Measurements from ENCODE around the gene NXNL2. TPM values are rescaled to one million over a fixed set of nuclear protein-coding genes. Genes with fewer than 3 reads are reported as not detected.

The NXNL2 gene
- polyA plus RNA-seq, 2 donors, result 0.15 to 0.22 TPM

- H3K4me3 ChIP-seq (ENCODE audit: low read depth in 1 of 2, low read length in 2 of 2), result no peak overlapping the region
- H3K36me3 ChIP-seq (ENCODE audit: control insufficient read depth in 2 of 2, insufficient read depth in 2 of 2, low read length in 1 of 2), result no peaks in the 10 kb centered on the region
- H3K4me1 ChIP-seq (ENCODE audit: control insufficient read depth in 2 of 2, insufficient read depth in 2 of 2, low read length in 1 of 2), result no peaks in the 10 kb centered on the region
- no peaks in the 10 kb centered on the region for H3K9me3 ChIP-seq (ENCODE audit: control insufficient read depth in 2 of 2, insufficient read depth in 1 of 2, low read depth in 1 of 2, low read length in 1 of 2)
- 83 to 85% methylated on average over 5 of the region's 5 CpGs for WGBS, 2 donors
- no peak overlapping the region for H3K27ac ChIP-seq (ENCODE audit: low read depth in 2 of 2, low read length in 1 of 2)
- H3K27me3 ChIP-seq (ENCODE audit: control insufficient read depth in 1 of 2, insufficient read depth in 2 of 2, low read length in 2 of 2), result no peaks in the 10 kb centered on the region
Measured at GRCh38 chr9:88571419-88571818, 36.4 kb downstream of the NXNL2 start.

GRCh38 chr9:88572684-88573083, 37.7 kb downstream of the NXNL2 start:
- Histone ChIP-seq H3K27ac (ENCODE audit: low read depth in 2 of 2, low read length in 1 of 2) (no peak overlapping the region), H3K36me3 (ENCODE audit: control insufficient read depth in 2 of 2, insufficient read depth in 2 of 2, low read length in 1 of 2) (no peaks in the 10 kb centered on the region), H3K4me1 (ENCODE audit: control insufficient read depth in 2 of 2, insufficient read depth in 2 of 2, low read length in 1 of 2) (peaks cover 0 to 3% of the 10 kb centered on the region in 2 donors), H3K9me3 (ENCODE audit: control insufficient read depth in 2 of 2, insufficient read depth in 1 of 2, low read depth in 1 of 2, low read length in 1 of 2) (no peaks in the 10 kb centered on the region), H3K4me3 (ENCODE audit: low read depth in 1 of 2, low read length in 2 of 2) (no peak overlapping the region), H3K27me3 (ENCODE audit: control insufficient read depth in 1 of 2, insufficient read depth in 2 of 2, low read length in 2 of 2) (no peaks in the 10 kb centered on the region)
- 94 to 97% methylated on average over 7 of the region's 7 CpGs for WGBS, 2 donors

GRCh38 chr9:88574953-88575352, 40.0 kb downstream of the NXNL2 start:
- Histone ChIP-seq H3K27me3 (ENCODE audit: control insufficient read depth in 1 of 2, insufficient read depth in 2 of 2, low read length in 2 of 2) (no peaks in the 10 kb centered on the region), H3K4me1 (ENCODE audit: control insufficient read depth in 2 of 2, insufficient read depth in 2 of 2, low read length in 1 of 2) (peaks cover 0 to 3% of the 10 kb centered on the region in 2 donors), H3K27ac (ENCODE audit: low read depth in 2 of 2, low read length in 1 of 2) (no peak overlapping the region), H3K4me3 (ENCODE audit: low read depth in 1 of 2, low read length in 2 of 2) (no peak overlapping the region), H3K9me3 (ENCODE audit: control insufficient read depth in 2 of 2, insufficient read depth in 1 of 2, low read depth in 1 of 2, low read length in 1 of 2) (no peaks in the 10 kb centered on the region), H3K36me3 (ENCODE audit: control insufficient read depth in 2 of 2, insufficient read depth in 2 of 2, low read length in 1 of 2) (no peaks in the 10 kb centered on the region)
- WGBS, 2 donors, result 31 to 37% methylated on average over 7 of the region's 7 CpGs

- Histone ChIP-seq H3K27me3 (ENCODE audit: control insufficient read depth in 1 of 2, insufficient read depth in 2 of 2, low read length in 2 of 2) (no peaks in the 10 kb centered on the region), H3K9me3 (ENCODE audit: control insufficient read depth in 2 of 2, insufficient read depth in 1 of 2, low read depth in 1 of 2, low read length in 1 of 2) (no peaks in the 10 kb centered on the region), H3K4me1 (ENCODE audit: control insufficient read depth in 2 of 2, insufficient read depth in 2 of 2, low read length in 1 of 2) (peaks cover 0 to 3% of the 10 kb centered on the region in 2 donors), H3K27ac (ENCODE audit: low read depth in 2 of 2, low read length in 1 of 2) (no peak overlapping the region), H3K36me3 (ENCODE audit: control insufficient read depth in 2 of 2, insufficient read depth in 2 of 2, low read length in 1 of 2) (no peaks in the 10 kb centered on the region), H3K4me3 (ENCODE audit: low read depth in 1 of 2, low read length in 2 of 2) (no peak overlapping the region)
- WGBS, 2 donors, result 89% methylated on average over 19 of the region's 19 CpGs
Measured at GRCh38 chr9:88577256-88578120, 42.5 kb downstream of the NXNL2 start.

- no peaks in the 10 kb centered on the region for H3K9me3 ChIP-seq (ENCODE audit: control insufficient read depth in 2 of 2, insufficient read depth in 1 of 2, low read depth in 1 of 2, low read length in 1 of 2)
- no peak overlapping the region for H3K4me3 ChIP-seq (ENCODE audit: low read depth in 1 of 2, low read length in 2 of 2)
- H3K4me1 ChIP-seq (ENCODE audit: control insufficient read depth in 2 of 2, insufficient read depth in 2 of 2, low read length in 1 of 2), result peaks cover 0 to 3% of the 10 kb centered on the region in 2 donors
- no peaks in the 10 kb centered on the region for H3K36me3 ChIP-seq (ENCODE audit: control insufficient read depth in 2 of 2, insufficient read depth in 2 of 2, low read length in 1 of 2)
- 44% methylated on average over 28 of the region's 28 CpGs for WGBS, 2 donors
- H3K27me3 ChIP-seq (ENCODE audit: control insufficient read depth in 1 of 2, insufficient read depth in 2 of 2, low read length in 2 of 2), result no peaks in the 10 kb centered on the region
- H3K27ac ChIP-seq (ENCODE audit: low read depth in 2 of 2, low read length in 1 of 2), result no peak overlapping the region
Measured at GRCh38 chr9:88578121-88579049, 43.4 kb downstream of the NXNL2 start.

GRCh38 chr9:88579050-88579715, 44.2 kb downstream of the NXNL2 start:
- Histone ChIP-seq H3K36me3 (ENCODE audit: control insufficient read depth in 2 of 2, insufficient read depth in 2 of 2, low read length in 1 of 2) (no peaks in the 10 kb centered on the region), H3K4me1 (ENCODE audit: control insufficient read depth in 2 of 2, insufficient read depth in 2 of 2, low read length in 1 of 2) (peaks cover 0 to 3% of the 10 kb centered on the region in 2 donors), H3K9me3 (ENCODE audit: control insufficient read depth in 2 of 2, insufficient read depth in 1 of 2, low read depth in 1 of 2, low read length in 1 of 2) (no peaks in the 10 kb centered on the region), H3K4me3 (ENCODE audit: low read depth in 1 of 2, low read length in 2 of 2) (no peak overlapping the region), H3K27ac (ENCODE audit: low read depth in 2 of 2, low read length in 1 of 2) (no peak overlapping the region), H3K27me3 (ENCODE audit: control insufficient read depth in 1 of 2, insufficient read depth in 2 of 2, low read length in 2 of 2) (no peaks in the 10 kb centered on the region)
- 81 to 82% methylated on average over 10 of the region's 10 CpGs for WGBS, 2 donors

GRCh38 chr9:88580961-88581360, 46.0 kb downstream of the NXNL2 start:
- no peaks in the 10 kb centered on the region for H3K27me3 ChIP-seq (ENCODE audit: control insufficient read depth in 1 of 2, insufficient read depth in 2 of 2, low read length in 2 of 2)
- H3K27ac ChIP-seq (ENCODE audit: low read depth in 2 of 2, low read length in 1 of 2), result no peak overlapping the region
- no peak overlapping the region for H3K4me3 ChIP-seq (ENCODE audit: low read depth in 1 of 2, low read length in 2 of 2)
- WGBS, 2 donors, result 57 to 61% methylated on average over 5 of the region's 5 CpGs
- H3K36me3 ChIP-seq (ENCODE audit: control insufficient read depth in 2 of 2, insufficient read depth in 2 of 2, low read length in 1 of 2), result no peaks in the 10 kb centered on the region
- H3K4me1 ChIP-seq (ENCODE audit: control insufficient read depth in 2 of 2, insufficient read depth in 2 of 2, low read length in 1 of 2), result peaks cover 0 to 3% of the 10 kb centered on the region in 2 donors
- no peaks in the 10 kb centered on the region for H3K9me3 ChIP-seq (ENCODE audit: control insufficient read depth in 2 of 2, insufficient read depth in 1 of 2, low read depth in 1 of 2, low read length in 1 of 2)

- Histone ChIP-seq H3K4me3 (ENCODE audit: low read depth in 1 of 2, low read length in 2 of 2) (no peak overlapping the region), H3K36me3 (ENCODE audit: control insufficient read depth in 2 of 2, insufficient read depth in 2 of 2, low read length in 1 of 2) (no peaks in the 10 kb centered on the region), H3K27ac (ENCODE audit: low read depth in 2 of 2, low read length in 1 of 2) (peak overlapping the region in 1 of 2 donors; percentile 46), H3K9me3 (ENCODE audit: control insufficient read depth in 2 of 2, insufficient read depth in 1 of 2, low read depth in 1 of 2, low read length in 1 of 2) (no peaks in the 10 kb centered on the region), H3K4me1 (ENCODE audit: control insufficient read depth in 2 of 2, insufficient read depth in 2 of 2, low read length in 1 of 2) (peaks cover 0 to 5% of the 10 kb centered on the region in 2 donors), H3K27me3 (ENCODE audit: control insufficient read depth in 1 of 2, insufficient read depth in 2 of 2, low read length in 2 of 2) (no peaks in the 10 kb centered on the region)
- 22 to 36% methylated on average over 8 of the region's 8 CpGs for WGBS, 2 donors
Measured at GRCh38 chr9:88583901-88584596, 49.1 kb downstream of the NXNL2 start.

- WGBS, 2 donors, result 80 to 88% methylated on average over 1 of the region's 1 CpG
- Histone ChIP-seq H3K27ac (ENCODE audit: low read depth in 2 of 2, low read length in 1 of 2) (no peak overlapping the region), H3K27me3 (ENCODE audit: control insufficient read depth in 1 of 2, insufficient read depth in 2 of 2, low read length in 2 of 2) (no peaks in the 10 kb centered on the region), H3K4me1 (ENCODE audit: control insufficient read depth in 2 of 2, insufficient read depth in 2 of 2, low read length in 1 of 2) (peaks cover 0 to 5% of the 10 kb centered on the region in 2 donors), H3K4me3 (ENCODE audit: low read depth in 1 of 2, low read length in 2 of 2) (no peak overlapping the region), H3K36me3 (ENCODE audit: control insufficient read depth in 2 of 2, insufficient read depth in 2 of 2, low read length in 1 of 2) (no peaks in the 10 kb centered on the region), H3K9me3 (ENCODE audit: control insufficient read depth in 2 of 2, insufficient read depth in 1 of 2, low read depth in 1 of 2, low read length in 1 of 2) (no peaks in the 10 kb centered on the region)
Measured at GRCh38 chr9:88585426-88585825, 50.4 kb downstream of the NXNL2 start.
